Smooth muscle cell (in vitro differentiated cells): ENCODE measurements around the gene MKRN1. TPM values are rescaled to one million over a fixed set of nuclear protein-coding genes. Genes with fewer than 3 reads are reported as not detected.
"Not testable (repeated sequence)": the region's sequence is repeated elsewhere in the genome, so short reads cannot be mapped to it uniquely, and the experiment has no call there.

Experiments used
- DNase-seq: peaks from one replicate; lab custom pipeline; 2025; ENCODE audit not compliant: unreplicated experiment; lab: John Stamatoyannopoulos, UW
- H2AFZ ChIP-seq: fragments of 200-600 bp; sonication (generic); 2 replicates; pipeline ENCODE4 v1.6.0; 2016; ENCODE audit warnings: antibody characterized with exemption, low read depth, mild to moderate bottlenecking
- H3F3A ChIP-seq: fragments of 200-600 bp; sonication (generic); 2 replicates; pipeline ENCODE4 v1.6.0; 2017; ENCODE audit warnings: antibody characterized with exemption, low read depth
- H3K27ac ChIP-seq: fragments of 200-600 bp; sonication (generic); 2 replicates; pipeline ENCODE4 v1.5.1; 2016; ENCODE audit warnings: low read depth, mild to moderate bottlenecking
- H3K27me3 ChIP-seq: fragments of 200-600 bp; sonication (generic); 2 replicates; pipeline ENCODE4 v1.6.1; 2016; ENCODE audit warnings: low read depth, mild to moderate bottlenecking
- H3K36me3 ChIP-seq: fragments of 200-600 bp; sonication (generic); 2 replicates; pipeline ENCODE4 v1.5.1; 2016; ENCODE audit warnings: low read depth
- H3K4me1 ChIP-seq: fragments of 200-600 bp; sonication (generic); 2 replicates; pipeline ENCODE4 v1.5.1; 2016; ENCODE audit warnings: low read depth
- H3K4me2 ChIP-seq: fragments of 200-600 bp; sonication (generic); 2 replicates; pipeline ENCODE4 v1.6.0; 2016; ENCODE audit warnings: mild to moderate bottlenecking
- H3K4me3 ChIP-seq: fragments of 200-600 bp; sonication (generic); 2 replicates; pipeline ENCODE4 v1.5.1; 2016; ENCODE audit warnings: mild to moderate bottlenecking
- H3K79me2 ChIP-seq: fragments of 200-600 bp; sonication (generic); 2 replicates; pipeline ENCODE4 v1.6.0; 2016; ENCODE audit warnings: low read depth, mild to moderate bottlenecking
- H3K9ac ChIP-seq: fragments of 200-600 bp; sonication (generic); 2 replicates; pipeline ENCODE4 v1.6.0; 2016; ENCODE audit warnings: low read depth
- H3K9me3 ChIP-seq: fragments of 200-600 bp; sonication (generic); replicated peaks from 2 replicates; pipeline ENCODE4 v1.5.1; 2016; ENCODE audit warnings: low read depth
- H4K20me1 ChIP-seq: fragments of 200-600 bp; sonication (generic); 2 replicates; pipeline ENCODE4 v1.6.0; 2016; ENCODE audit warnings: low read depth
- WGBS: methylation state at CpG from one replicate; pipeline ENCODE4 v1.1.7; 2016; ENCODE audit warnings: low lambda C conversion rate; 5-methylcytosine and 5-hydroxymethylcytosine counted together
- polyA plus RNA-seq: library from polyadenylated mRNA; unstranded; fragments of >200 nt; fragmentation: Nextera tagmentation; extraction: Ambion mirVana; gene quantifications from 2 replicates; pipeline ENCODE4 v1.2.1, GENCODE V29; 2016
- total RNA-seq: library from RNA; depleted of rRNA; stranded (reverse); fragments of >200 nt; gene quantifications from 2 replicates; pipeline ENCODE4 v1.2.3, GENCODE V29; 2014
- TF ChIP-seq, protein P1 (sequence below): fragments of 200-600 bp; sonication (generic); IDR thresholded peaks from 2 replicates; pipeline ENCODE4 v1.5.1; 2017; ENCODE audit warnings: borderline replicate concordance, mild to moderate bottlenecking, antibody characterized with exemption; ENCODE audit not compliant: insufficient read depth, poor library complexity, severe bottlenecking

The MKRN1 gene
- total and polyA plus RNA-seq, 2 experiments from 2014 or later, result 50.2 to 52.4 TPM

DNA sequence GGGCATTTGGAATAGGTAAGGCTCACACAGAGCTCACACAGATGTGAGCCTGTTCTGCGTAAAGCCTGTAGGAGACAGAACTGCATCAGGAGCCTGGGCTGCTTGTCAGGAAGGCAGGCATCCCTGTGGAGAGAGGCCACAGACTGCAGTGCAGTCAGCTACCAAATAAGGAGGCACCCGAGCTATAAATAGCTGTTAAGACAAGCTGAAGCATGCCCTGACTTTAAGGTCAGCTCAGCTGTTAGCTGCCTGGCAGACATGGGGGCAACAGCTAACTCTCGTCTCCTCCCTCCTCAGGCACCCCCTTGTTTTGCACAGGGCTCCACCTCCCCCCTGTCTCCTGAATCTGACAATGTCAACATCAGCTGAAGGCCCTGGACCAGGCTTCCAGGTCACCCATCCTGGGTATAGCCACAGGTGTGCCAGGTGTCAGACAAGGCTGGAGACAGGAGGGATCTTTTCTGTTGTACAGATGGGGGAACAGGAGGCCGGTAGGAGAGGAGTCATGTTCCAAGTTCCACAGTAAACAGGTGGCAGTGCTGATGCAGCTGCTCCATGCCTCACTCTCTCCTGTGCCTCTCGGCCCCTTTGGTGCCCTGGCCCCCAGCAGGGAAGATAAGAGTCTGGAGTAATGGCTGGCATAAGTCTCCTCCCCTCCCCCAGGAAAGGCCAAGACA, 27.6 kb upstream of the MKRN1 start:
- peaks cover 6% of the 10 kb centered on the region for H3K4me1 ChIP-seq
- H3K9me3 ChIP-seq, result no peaks in the 10 kb centered on the region
- H3K4me3 ChIP-seq, result no peak overlapping the region
- peak; percentile 3 for DNase-seq
- H3K9ac ChIP-seq, result no peak overlapping the region
- no peaks in the 10 kb centered on the region for H3K27me3 ChIP-seq
- no peak overlapping the region for H2AFZ ChIP-seq
- no peak overlapping the region for H3K27ac ChIP-seq
- H3K36me3 ChIP-seq, result no peaks in the 10 kb centered on the region
- H4K20me1 ChIP-seq, result no peaks in the 10 kb centered on the region
- TF ChIP-seq, protein P1, sequence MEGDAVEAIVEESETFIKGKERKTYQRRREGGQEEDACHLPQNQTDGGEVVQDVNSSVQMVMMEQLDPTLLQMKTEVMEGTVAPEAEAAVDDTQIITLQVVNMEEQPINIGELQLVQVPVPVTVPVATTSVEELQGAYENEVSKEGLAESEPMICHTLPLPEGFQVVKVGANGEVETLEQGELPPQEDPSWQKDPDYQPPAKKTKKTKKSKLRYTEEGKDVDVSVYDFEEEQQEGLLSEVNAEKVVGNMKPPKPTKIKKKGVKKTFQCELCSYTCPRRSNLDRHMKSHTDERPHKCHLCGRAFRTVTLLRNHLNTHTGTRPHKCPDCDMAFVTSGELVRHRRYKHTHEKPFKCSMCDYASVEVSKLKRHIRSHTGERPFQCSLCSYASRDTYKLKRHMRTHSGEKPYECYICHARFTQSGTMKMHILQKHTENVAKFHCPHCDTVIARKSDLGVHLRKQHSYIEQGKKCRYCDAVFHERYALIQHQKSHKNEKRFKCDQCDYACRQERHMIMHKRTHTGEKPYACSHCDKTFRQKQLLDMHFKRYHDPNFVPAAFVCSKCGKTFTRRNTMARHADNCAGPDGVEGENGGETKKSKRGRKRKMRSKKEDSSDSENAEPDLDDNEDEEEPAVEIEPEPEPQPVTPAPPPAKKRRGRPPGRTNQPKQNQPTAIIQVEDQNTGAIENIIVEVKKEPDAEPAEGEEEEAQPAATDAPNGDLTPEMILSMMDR, result no peak
- no peaks in the 10 kb centered on the region for H3F3A ChIP-seq
- WGBS, result 27% methylated on average over 5 of the region's 5 CpGs
- no peaks in the 10 kb centered on the region for H3K79me2 ChIP-seq
- H3K4me2 ChIP-seq, result no peak overlapping the region

GRCh38 chr7:140501966-140502365, 22.7 kb upstream of the MKRN1 start:
- no peaks in the 10 kb centered on the region for H3F3A ChIP-seq
- H3K4me1 ChIP-seq, result peaks cover 6% of the 10 kb centered on the region
- no peak overlapping the region for H3K4me3 ChIP-seq
- no peak overlapping the region for H3K4me2 ChIP-seq
- TF ChIP-seq, protein P1, result no peak
- H3K27ac ChIP-seq, result no peak overlapping the region
- DNase-seq, result no peak
- H3K9ac ChIP-seq, result no peak overlapping the region
- no peaks in the 10 kb centered on the region for H3K9me3 ChIP-seq
- no peaks in the 10 kb centered on the region for H3K36me3 ChIP-seq
- no peak overlapping the region for H2AFZ ChIP-seq
- no peaks in the 10 kb centered on the region for H3K27me3 ChIP-seq
- WGBS, result 87% methylated on average over 5 of the region's 5 CpGs
- no peaks in the 10 kb centered on the region for H3K79me2 ChIP-seq
- H4K20me1 ChIP-seq, result no peaks in the 10 kb centered on the region

- H3K36me3 ChIP-seq, H3F3A ChIP-seq, H4K20me1 ChIP-seq, H3K27ac ChIP-seq, H2AFZ ChIP-seq, H3K9me3 ChIP-seq, H3K4me3 ChIP-seq, H3K4me2 ChIP-seq, DNase-seq, H3K9ac ChIP-seq, H3K79me2 ChIP-seq, H3K27me3 ChIP-seq, H3K4me1 ChIP-seq: not testable (repeated sequence)
- WGBS, result 94% methylated on average over 7 of the region's 7 CpGs
Observed at GRCh38 chr7:140497807-140498206, 18.5 kb upstream of the MKRN1 start.

GRCh38 chr7:140497241-140497769, 18.0 kb upstream of the MKRN1 start:
- H3K27ac ChIP-seq, result no peak overlapping the region
- no peaks in the 10 kb centered on the region for H3K36me3 ChIP-seq
- no peaks in the 10 kb centered on the region for H4K20me1 ChIP-seq
- no peak for DNase-seq
- H3K4me2 ChIP-seq, result no peak overlapping the region
- WGBS, result 71% methylated on average over 5 of the region's 5 CpGs
- no peak overlapping the region for H3K9ac ChIP-seq
- H3K4me1 ChIP-seq, result no peaks in the 10 kb centered on the region
- no peaks in the 10 kb centered on the region for H3F3A ChIP-seq
- no peak overlapping the region for H2AFZ ChIP-seq
- H3K9me3 ChIP-seq, result no peaks in the 10 kb centered on the region
- H3K4me3 ChIP-seq, result no peak overlapping the region
- no peaks in the 10 kb centered on the region for H3K27me3 ChIP-seq
- no peaks in the 10 kb centered on the region for H3K79me2 ChIP-seq
- TF ChIP-seq, protein P1, result no peak
